K562 (cell line): ENCODE results near the gene MYCBP.
"Not testable (repeated sequence)": the region's sequence is repeated elsewhere in the genome, so short reads cannot be mapped to it uniquely, and the experiment has no call there.

Experiments used
- CTCF ChIP-seq, 3 experiments: IDR thresholded peaks in 2 of 3; conservative IDR thresholded peaks in 1 of 3; 2 replicates each; pipeline ENCODE4 v1.5.1; 2011 to 2012; ENCODE audit warnings: low read length in 3 of 3, mild to moderate bottlenecking in 3 of 3, control low read depth in 2 of 3, improper control_type of control experiment in 1 of 3, inconsistent platforms in 1 of 3, low read depth in 1 of 3, mixed read lengths in 1 of 3, moderate library complexity in 1 of 3; ENCODE audit not compliant: insufficient read depth in 2 of 3
- TCF7L2 ChIP-seq: fragments of 150-350 bp; IDR thresholded peaks from 2 replicates; pipeline ENCODE4 v1.6.1; 2016; ENCODE audit warnings: low read depth, mild to moderate bottlenecking, low read length, moderate library complexity
- ZFP30 ChIP-seq: fragments of 250-450 bp; sonication (Bioruptor Pico); IDR thresholded peaks from 2 replicates; pipeline ENCODE4 v1.8.0; 2022; ENCODE audit warnings: moderate library complexity, mild to moderate bottlenecking, inconsistent platforms, borderline replicate concordance

GRCh38 chr1:38845088-38845487, 28.1 kb downstream of the MYCBP start:
- not testable (repeated sequence) for TF ChIP-seq TCF7L2; CTCF (IDR thresholded peaks at IDR 0.05 in 2 of 3, conservative IDR thresholded peaks at IDR 0.05 in 1 of 3; ENCODE audit: insufficient read depth in 2 of 3, low read depth in 1 of 3, low read length in 3 of 3); ZFP30 (CRISPR knock-in tag)
